Hematopoietic multipotent progenitor cell treated with erythropoietin and hydrocortisone succinate and interleukin-3 and kit ligand, for 8 days (in vitro differentiated cells): ENCODE measurements around the gene TPRA1.

Experiments
- DNase-seq: peaks from one replicate; pipeline ENCODE4 v3.0.0-alpha.2; 2015

TPRA1 gene

DNA sequence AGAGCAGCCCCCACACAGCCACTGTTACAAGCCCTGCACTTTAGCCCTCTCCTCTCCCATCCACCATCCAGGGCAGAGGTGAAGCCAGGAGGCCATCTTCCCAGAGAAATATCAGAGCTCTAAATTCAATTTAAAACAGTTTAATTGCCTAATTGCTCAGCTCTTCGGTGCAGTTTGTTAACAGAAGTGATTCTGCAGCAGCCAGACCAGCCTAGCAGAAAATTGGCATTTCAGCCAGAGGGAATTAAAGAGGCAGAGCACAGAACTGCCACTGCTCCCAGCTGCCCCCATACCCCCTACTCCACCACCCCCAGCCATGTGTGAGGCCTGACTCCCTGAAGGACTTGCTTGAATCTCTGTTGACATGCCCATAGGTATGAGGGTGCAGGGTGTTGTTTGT, 38.5 kb downstream of the TPRA1 start:
- DNase-seq, result no peak

DNA sequence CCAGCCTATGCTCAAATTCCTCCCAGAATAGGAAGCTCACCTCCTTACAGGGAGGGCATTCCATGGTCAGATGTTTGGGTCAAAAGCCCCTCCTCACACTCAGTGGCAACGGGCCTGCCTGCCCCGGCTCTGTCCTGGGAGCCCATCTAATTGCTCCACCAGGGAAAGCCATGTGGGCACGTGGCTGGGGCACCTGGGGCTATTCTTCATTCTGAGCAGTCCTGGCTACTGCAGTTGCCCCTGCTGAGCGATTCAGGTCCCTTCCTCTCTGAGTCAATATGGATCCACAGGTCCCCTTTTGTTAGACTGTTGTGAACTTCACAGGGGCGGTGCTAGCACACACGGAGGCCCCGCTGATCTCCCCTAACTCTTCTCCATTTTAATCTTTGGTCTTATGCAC, 39.4 kb downstream of the TPRA1 start:
- DNase-seq, result no peak

DNA sequence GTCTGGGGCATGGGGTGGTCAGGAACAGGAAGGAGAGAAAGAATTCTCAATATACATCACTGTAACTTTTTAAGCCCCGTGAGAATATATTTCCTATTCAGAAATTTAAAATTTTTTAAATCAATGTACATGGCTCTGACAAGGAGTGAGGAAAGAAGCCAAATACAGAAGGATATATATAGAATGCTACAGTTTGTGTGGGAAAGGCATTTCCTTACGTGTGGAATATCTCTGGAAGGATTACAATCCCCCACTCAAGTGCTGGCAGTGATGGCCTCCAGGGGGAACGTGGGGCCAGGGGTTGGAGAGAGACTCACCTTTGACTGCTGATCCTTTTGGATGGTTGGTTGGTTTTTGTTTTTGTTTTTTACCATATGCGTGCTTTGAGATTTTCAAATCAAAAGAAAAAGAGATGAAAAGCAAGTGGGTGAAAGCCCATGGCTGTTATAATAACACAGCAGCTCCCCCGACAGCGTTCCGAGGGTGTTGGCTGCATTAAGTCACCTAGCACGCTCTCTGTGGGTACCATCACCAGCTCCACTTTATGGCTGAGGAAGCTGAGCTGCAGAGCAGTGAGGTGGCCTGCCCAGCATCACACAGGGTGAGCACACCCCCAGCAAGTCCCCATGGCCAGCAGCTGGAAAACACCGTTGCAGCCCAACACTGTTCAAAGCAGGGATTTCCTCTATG, 39.9 kb downstream of the TPRA1 start:
- no peak for DNase-seq

DNA sequence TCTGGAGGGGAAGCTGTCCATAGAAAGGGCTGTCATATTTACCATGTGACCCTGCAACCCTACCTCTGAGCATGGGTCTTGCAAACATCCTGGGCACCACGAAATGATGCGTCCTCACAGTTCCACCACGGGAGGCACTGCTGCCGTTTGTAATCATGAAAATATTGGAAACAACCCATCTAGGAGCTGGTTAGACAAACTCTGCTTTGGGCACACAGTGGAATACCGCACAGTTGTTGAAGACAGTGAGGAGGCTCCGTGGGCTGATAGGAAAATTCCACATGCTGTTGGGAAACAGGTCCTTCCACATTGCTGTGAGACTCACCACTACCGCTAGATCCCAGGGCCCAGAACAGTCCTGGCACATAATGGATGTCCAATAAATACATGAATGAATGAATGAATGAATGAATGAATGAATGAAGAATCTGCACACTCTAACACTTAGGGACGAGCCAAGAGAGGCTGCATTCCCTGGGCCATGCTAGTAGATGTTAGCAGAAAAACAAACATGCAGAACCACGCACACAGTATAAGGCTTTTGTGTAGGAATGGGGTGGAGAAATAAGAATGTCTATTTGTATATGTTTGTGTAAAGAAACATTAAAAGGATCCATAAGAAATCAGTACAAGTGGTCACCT, 40.6 kb downstream of the TPRA1 start:
- no peak for DNase-seq

DNA sequence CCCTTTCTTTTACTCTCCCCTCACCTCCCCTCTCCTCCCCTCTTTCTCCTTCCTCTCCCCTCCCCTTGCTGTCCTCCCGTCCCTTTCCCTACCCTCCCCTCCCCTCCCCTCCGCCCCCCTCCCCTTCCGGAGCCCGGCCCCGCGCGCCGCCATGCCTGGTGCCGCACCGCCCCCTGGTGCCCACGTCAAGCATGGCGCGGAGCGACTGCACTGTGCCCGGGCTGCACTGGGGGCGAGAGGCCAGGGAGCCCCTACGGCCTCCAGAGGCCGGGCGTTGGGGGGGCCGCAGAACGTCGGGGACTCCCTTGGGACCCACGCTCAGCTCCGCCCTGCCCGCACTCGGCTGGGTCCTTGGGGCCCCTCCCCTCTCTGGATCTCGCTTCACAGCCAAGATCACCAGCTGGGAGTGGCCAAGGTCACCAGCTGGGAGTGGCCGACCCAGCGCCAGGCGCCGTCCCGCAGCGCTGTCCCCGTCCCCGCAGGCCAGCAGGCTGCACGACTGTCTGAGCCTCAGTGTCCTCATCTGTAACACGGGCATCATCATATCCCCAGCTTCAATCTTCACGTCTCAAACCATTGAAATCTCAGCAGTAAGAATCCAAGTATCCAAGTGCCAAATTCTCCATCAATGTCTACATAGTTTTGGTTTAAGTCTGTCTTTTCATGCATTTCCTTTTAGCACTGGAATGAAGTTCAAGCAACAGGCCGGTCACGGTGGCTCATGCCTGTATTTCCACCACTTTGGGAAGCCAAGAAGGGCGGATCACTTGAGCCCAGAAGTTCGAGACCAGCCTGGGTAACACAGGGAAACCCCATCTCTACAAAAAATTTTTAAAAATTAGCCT, 42.5 kb downstream of the TPRA1 start:
- DNase-seq, result peak; percentile 48

DNA sequence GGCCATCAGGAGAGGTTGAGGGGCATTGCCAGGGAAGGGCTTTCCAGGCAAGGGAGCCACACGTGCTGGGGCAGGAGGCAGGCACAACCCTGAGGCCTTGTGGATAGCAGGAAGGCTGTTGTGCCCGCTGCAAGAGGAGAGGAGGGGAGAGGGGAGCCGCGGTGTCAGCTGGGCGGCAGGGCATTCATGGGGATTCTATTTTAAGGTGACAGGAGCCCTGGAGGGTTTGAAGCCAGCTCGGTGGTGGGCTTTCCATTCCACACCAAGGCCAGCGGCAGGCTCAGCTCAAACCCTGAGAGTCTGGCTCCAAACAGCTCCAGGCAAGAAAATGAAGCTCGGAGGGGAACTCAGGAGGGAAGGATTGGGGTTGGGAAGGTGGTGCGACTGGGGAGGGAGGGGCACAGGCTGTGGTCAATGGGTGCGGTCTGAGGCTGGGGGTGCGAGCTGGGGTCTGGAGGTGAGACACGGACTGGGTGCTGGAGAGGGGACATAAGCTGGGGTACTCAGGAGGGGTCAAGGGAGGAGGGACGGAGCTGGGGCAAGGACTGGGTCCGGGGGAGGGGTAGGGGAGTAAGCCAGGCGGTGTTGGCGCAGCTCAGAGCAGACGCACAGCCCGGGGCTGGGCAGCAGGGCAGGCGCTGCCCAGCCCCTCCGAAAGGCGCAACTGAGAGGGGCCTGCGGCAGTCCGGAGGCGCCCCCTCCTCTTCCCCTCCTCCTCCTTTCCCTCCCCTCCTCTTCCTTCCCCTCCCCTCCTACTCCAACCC, 43.4 kb downstream of the TPRA1 start:
- no peak for DNase-seq

DNA sequence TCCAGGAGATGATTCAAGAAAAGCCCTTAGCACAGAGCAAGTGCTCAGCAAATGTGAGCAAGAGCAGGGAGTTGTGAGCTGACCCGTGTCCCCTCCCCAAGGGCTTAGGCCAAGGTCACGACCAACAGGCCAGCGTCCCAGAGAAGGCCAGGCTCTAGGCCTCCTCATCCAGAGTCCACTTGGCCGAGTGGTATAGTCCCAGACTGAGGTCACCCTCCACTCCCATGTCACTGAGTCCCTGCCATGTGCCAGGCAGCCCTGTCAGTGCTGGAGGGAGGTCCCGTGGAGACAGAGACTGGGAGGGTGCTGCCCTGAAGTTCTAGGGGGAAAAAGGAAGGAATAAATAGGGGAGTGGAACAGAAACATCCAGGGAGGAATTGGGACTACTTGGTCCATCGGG, 44.0 kb downstream of the TPRA1 start:
- no peak for DNase-seq

DNA sequence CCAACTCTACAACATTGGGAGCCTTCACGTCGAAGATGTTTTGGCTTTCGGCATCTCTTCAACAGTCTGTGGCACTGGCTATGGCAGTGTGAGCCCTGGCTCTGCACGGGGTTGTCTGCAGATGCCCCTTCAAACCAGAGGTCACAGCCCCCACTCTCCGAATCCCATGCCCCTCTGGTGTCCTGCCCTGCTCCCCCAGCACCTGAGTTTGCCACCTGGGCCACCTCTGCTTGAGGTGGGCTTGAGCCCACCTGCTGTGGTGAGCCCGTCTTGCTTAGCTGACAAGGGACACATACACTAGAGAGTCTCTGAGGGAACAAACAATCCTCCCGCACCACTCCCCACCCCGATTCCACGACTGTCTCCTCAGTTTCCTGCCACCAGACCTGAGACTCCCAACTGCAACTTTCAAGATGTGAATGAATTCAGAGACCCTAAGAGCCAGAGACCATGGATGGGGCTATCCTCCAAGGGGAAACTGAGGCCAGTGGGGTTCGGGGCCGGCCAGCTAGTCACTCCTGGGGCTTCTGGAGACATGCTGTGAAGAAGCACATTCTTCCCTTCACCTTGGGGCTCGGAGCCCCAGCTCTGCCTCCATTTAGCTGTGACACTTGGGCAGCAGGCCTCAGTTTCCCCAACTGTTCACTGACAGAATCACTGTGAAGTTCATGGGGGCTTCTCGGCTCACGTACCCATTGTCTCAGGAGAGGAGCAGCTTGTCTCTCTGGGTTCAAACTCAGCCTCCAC, 44.6 kb downstream of the TPRA1 start:
- no peak for DNase-seq

DNA sequence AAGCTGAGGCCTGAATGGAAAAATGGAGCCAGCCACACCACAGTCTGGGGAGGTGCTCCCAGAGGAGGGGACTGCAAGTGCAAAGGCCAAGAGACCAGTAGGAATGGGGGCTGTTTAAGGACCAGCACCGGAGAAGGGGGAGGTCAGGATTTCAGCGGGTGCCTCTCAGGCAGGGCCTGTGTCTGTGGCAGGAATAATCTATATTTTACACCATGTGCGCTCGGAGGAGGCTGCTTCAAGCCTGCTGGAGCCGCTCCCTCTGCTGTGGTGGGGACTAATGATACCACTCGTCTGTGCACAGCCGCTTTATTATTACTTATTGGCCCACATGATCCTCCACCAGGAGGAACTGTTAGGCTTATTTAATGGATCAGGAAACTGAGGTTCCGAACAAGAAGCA, 45.3 kb downstream of the TPRA1 start:
- no peak for DNase-seq

DNA sequence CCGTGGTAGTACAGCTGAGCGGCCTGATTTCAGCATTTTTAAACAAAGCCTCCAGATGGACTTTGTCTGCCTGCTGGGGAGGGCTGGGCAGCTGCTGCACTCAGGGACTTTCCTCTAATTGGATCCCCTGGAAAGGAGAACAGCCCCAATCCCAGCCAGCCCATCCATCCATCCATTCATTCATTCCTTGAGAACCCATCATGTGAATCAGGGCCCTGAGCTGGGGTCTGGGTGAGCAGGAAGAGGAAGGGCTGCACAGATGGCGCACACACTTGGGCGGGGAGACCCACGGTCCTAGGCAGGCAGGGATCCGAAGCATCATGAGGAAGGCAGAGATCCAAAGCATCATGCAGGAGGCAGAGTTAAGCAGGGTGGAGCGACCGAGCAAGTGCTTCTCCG, 45.7 kb downstream of the TPRA1 start:
- no peak for DNase-seq

DNA sequence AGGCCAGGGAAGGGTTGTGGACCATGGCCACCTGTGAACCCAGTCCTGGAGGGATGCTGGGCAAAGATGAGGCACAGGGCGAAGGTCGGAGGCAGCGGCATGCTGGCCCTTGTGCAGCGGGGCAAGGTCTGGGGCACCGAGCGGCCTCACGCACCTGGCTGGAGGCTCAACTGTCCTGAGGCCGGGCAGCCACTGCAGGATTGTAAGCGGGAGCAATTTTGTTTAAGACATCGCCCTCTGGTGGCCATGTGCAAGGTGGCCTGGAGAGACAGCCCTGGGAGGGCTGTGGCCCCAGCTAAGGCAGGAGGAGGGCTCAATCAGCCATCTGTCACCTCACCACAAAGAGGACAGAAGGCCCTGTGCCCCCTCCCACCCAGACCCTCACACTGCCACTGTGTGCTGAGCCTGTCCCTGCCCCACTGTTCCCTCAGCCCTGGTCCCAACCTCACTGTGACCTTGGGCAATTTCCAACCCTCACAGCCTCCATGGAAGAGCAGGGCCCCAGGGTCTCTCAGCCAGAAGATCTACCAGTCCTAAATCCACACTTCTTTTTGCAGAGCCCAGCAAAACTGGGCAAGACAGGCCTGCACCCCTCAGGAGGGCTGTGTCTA, 46.2 kb downstream of the TPRA1 start:
- peak; percentile 64 for DNase-seq

DNA sequence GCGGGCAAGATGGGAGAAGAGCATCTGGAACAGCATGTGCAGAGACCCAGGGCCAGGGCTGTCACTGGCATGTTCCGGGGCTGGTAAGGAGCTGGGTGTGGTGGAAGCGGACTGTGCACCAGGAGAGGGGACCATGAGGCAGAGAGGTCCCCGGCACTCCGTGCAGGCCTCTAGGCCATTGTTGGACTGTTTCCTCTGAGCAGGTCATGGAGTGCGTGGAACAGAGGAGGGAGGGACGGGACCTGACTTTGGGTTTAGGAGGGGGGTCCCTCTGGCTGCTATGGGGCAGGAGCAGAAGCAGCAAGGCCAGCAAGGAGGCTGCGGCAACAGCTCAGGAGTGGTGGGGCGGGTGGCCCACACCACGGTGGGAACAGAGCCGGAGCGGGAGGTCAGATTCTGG, 47.1 kb downstream of the TPRA1 start:
- no peak for DNase-seq

DNA sequence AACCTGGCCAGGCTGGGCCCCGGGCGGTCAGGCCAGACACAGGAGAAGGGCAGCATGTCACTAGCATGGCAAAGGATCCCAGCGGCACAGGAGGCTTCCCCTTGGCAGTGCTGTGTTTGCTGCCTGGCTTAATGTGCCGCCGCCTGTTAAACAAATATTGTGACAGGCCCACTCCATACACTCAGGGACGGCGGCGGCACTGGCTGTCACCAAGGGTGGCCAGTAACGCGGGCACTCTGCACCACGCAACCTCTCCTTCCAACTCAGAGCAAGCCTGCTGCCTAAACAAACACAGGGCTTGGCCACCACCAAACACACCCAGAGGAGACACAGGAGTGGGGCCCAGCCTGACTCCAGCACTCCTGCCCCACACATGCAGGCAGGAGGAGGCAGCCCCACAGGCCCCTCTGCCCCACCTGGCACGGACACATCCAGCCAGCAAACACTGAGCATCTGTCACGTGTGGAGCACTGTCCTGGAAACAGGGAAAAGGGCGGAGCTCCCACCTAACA, 48.0 kb downstream of the TPRA1 start:
- DNase-seq, result no peak

DNA sequence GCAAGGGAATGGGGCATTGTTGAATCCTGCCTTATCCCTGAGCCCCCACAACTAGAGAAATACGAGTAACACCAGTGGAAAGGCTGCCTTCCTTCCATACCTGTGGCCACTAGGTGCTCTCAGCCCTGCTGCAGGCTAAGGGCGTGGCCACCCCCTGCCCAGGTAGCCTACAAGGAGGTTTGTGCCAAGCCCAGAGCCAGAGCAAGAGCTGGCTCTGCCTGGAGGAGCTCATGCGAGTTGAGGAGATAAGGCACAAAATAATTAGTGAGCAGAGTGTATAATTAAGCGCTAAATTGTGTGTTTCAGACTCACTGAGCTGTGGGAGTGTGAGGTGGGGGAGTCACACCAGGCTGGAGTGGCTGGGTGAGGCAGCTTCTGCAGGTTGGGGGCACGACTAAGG, 49.2 kb downstream of the TPRA1 start:
- DNase-seq, result no peak

DNA sequence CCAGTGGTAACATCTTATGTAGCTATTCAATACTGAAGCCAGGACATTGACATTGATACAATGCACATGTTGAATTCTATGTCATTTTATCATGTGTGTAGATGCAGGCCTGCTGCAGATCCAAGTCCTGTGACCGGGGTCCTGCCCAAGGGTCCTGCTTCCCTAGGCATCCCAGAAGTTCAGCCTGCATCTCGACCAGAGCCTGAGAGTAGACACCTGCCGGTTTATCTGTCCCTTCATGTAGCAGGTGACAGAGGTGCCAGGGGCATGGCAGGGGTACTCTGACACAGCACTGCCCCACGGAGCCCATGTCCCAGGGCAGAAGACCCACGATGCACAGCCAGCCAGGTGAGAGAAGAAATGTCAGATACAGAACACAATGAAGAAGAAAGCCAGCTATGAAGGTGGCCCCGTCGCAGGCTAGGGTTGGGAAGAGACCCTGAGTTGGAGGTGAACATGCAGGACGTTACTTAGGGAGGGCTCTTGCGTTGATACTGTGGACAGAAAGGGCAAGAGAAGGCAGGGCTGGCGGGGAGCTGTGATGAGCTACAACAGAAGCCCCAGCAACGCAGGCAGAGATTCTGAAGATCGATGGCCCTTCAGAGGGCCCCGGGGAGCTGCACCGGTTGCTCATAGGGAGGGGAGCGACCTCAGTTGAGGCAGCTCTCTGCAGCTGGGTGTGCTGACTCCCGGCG, 51.0 kb downstream of the TPRA1 start:
- DNase-seq, result no peak

DNA sequence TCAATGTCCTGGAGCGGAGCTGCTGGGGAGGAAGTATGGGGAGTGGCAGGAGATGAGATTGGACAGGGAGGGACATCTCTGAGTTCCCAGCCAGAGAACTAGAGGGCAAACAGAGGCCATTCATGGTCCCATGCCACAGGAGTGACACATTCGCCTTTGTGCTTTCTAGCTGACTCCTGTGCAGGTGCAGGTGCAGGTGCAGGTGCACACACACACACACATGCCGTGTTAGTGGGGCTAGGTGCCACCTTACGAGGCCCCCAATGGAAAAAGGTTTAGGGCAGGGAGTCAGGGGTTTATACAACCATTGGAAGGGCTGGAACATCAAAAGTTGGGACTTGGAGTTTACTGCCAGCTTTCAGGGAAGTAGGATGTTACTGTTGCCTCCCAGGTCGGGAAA, 52.0 kb downstream of the TPRA1 start:
- DNase-seq, result no peak

DNA sequence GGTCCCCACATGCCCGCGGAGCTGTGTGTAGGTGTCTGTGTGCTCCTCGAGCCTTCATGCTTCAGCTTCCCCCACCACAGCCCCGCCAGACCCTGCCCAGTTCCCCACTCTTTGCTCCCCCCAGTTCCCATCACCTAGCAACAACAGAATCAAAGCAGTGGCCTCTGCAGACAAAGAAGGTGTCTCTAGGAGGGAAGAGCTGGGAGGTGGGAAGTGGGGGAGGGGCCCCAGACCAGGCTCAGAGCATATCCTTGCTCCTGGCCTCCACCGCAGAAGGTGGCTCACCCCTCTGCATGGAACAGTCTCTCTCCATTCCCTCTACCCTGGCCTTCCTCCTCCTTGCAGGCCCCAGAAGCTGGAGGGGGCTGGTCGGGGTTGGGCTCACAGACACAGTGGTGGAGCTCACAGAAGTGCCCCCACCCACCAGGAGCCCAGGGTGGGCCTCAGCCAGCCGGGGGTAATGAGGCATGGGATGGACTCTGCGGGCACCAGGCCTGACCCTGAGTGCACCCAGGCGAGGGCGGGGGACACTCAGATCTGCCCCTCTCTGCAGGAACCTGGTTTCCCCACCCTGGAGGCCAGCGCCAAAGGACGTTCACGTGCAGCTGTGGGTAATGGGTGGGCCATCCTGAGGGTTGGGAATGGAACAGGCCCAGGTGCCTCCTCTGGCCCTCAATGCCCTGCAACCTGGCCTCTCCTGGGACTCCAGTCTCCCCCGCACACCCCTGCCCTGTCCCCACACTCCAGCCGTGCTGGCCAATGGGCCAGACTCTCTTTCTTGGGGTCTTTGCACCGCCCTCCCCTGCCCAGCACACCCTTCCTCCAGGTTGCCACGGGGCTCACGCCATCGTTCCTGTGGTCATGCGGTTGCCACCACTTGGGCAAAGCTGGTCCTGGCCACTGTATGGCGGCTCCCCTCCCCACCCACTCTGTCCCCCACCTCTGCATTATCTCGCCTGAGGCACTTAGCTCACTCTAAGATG, 53.4 kb downstream of the TPRA1 start:
- DNase-seq, result no peak

DNA sequence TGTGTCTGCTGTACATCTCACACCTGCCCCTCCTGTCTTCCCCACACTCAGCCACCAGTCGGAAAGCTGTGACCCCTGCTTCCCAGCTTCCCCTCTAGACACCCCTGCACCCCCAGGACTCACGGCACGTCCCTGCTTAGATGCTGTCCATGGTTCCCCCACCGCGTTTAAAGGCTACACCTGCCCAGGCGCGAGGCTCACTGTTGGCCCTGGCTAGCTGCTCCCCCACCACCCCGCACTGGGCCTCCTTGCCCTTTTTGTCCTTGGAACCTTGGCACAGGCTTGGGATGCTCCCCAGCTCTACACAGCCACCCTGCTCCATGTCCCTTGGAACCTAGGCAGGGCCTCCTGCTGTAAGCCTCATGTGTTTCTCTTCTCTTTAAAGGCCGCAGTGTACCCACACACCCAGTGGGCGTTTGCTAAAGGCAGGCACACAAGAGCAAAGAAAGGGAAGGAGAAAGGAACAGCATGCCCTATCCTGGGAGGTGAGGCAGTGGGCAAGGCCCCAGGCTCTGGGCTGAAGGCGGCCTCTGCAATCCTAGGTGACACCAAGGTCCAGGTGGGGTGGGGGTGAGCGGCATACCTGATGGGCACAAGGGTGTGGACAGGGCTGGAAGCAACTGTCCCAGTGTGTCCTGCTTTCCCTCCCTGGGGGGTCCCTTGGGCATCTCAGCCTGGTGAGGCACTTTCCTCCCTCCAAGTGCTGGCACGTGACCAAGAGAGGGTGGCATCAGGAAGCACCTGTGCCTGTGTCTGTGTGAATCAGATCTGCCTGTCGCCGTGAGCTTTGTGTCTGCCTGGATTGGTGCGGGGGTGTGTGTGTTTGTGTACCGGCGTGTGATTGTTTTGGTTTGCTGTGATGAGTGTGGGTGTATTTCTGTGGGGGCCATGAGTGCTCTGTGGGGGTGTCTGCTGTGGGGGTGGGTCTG, 54.4 kb downstream of the TPRA1 start:
- no peak for DNase-seq
